ENCODE data around the gene PLXNA4.

Gene PLXNA4

DNA sequence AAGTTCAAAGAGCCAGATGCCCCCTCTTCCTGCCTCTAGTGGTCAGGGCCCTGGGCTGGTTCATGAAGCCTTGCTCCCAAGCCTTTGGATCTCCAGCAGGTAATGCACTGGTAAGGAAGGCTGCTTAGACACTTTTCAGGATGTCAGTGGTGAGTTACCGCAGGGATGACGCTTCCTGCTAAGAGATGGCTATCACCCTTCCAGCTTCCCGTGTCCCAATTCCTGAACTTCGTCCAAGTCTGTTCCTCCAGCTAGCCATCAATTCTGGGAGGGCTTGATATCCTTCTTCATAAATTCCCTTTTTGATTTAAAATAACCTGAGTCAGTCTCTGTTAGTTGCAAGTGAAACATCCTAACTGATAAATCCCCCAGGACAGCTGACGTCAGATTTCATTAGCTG lies 221.2 kb downstream of the PLXNA4 start:
- DNase-seq (ENCODE audit: low spot score), result no peak

DNA sequence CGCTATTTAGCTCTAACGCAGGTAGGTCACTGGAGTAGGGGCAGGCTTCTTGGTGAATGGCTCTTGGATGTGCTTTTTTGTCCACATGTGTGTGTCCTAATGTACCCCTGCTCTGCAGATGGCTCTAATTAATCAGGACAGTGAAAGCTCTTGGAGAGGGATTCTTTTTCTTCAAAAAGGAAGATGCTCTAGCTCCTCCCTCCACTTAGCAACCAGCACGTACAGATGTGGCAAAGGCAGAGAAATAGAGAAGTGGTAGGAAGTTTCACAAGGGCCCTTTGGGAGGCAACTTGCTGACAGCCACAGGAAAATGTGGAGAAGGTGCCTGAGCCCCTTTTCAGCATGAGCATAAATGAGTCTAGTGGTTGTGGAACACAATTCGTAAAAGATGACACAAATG lies 221.7 kb downstream of the PLXNA4 start:
- no peak for DNase-seq (ENCODE audit: low spot score)

DNA sequence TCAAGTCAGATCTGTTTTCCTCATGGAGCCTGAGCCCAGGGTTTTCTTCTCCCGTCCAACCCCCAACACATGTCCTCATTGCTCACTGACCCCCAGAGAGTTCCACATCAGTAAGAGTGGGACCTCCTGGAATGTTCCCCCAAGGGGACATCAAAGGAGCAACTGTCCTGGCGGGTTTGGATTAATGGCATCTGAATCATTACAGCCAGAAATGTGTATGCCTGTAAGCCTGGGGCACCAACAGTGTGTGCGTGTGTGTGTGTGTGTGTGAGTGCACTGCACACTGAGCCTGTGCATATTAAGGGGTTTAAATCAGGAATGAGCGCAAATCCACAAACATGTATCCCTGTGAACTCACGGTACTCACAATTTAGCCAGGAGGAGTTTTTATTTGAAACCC lies 222.3 kb downstream of the PLXNA4 start:
- DNase-seq (ENCODE audit: low spot score), result no peak

DNA sequence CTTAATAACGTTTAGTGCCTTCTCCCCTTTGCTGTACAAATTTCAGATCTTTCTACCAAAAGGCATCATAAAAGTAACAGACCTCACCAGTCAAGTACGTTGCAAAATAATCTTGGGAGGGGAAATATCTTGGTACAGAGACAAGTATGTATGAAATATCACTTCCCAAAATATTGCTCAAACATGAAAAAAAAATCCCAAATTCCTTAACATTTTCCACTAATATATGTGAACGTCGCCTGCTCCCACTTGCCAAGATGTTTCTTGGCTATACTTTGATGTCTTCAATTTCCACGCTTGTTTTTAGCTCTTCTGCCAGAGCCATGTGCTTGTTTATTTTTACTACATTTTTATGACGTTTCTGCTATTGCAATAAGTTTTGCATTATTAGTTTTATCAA lies 223.5 kb downstream of the PLXNA4 start:
- no peak for DNase-seq (ENCODE audit: low spot score)

DNA sequence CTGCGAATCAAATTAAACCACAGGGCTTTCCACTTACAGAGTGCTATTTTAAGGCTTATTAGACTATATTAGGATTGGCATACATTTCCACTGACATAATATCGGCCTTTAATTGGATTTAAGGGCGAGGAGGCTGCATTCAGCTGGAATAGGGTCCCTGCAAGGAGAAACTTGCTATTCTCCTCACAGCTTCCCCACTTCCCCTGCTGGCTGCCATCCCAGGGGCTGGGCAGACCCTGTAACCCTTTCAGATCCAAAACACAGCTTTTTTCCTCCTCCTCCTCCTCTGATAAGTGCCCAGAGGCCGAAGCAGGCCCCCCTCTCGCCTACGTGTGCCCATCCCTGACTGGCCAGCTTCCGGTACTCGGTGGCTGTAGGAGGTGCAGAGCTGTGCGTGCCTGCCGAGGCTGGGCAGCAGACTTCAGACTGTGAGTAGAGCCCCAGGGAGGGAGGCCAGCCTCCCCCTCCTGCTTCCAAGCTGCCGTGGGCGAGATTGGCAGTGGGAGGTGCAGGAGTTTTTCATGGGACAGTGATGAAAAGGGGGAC lies 224.2 kb downstream of the PLXNA4 start:
- DNase-seq (ENCODE audit: low spot score), result no peak

DNA sequence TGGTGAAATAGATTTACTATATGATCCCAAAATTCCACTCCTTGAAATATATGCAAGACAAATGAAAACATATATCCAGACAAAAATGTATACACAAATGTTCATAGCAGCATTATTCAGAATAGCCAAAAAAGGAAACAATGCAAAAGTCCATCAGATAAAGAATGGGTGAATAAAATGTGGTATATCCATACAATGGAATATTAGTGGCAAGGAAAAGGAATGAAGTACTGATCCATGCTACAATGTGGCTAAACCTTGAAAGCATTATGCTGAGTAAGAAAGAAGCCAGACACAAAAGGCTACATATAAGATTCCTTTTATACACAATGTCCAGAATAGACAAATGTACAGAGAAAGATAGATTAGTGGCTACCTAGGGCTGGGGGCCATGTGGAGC lies 225.5 kb downstream of the PLXNA4 start:
- no peak for DNase-seq (ENCODE audit: low spot score)

DNA sequence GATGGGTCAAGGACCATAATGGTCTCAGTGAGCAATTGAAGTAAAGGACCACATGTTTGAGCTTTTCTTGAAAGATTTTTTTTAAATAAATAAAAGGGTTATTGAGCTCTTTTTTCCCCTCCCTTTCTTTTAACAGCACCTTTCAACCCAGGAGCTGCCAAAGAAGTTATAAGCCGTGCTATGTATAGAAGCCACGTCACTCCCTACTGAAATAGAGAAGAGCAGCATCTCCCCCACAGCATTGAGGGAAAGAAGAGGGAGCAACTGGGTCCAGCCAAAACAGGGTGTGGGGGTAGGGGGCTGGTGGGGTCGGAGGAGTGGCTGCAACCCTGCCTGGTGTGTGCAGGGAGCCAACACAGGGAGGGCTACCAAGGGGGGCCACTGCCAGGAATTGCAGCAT lies 227.2 kb downstream of the PLXNA4 start:
- no peak for DNase-seq (ENCODE audit: low spot score)

DNA sequence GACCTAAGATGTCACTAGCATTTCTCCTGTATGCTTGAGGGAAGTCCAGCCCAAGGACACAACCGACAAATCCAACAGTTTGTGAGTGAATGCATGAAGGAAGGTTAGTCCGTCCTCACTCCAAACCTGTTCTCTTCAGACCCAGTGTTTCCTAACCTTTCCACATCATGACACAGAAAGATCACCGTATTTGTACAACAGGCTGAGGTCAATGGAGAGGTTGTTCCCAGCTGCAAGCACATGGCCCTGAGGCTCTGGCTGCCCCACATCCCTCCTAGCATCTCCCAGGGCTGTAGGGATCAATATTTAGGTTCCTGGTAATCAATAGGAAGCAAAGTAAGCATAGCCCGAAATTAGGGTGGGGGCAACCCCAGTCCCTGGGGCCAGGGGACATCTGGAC lies 227.9 kb downstream of the PLXNA4 start:
- DNase-seq (ENCODE audit: low spot score), result no peak

DNA sequence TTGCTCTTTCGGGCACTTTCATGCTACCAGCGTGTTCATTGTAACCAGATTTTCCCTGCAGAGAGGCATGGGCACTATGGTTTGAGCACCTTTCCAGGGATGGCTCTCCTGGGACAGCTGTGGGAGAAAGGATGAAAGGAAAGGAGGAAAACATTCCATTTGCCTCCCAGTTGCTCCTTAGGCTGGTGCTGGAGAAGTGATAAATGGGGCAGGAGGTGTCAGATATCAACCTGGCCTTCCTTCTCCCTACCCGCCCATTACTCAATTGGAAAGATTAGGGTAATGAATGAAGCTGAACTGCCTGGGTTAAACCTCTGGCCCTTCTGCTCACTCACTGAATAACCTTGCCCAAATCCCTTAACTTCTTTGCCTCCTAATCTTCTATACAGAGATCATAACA lies 228.4 kb downstream of the PLXNA4 start:
- no peak for DNase-seq (ENCODE audit: low spot score)

DNA sequence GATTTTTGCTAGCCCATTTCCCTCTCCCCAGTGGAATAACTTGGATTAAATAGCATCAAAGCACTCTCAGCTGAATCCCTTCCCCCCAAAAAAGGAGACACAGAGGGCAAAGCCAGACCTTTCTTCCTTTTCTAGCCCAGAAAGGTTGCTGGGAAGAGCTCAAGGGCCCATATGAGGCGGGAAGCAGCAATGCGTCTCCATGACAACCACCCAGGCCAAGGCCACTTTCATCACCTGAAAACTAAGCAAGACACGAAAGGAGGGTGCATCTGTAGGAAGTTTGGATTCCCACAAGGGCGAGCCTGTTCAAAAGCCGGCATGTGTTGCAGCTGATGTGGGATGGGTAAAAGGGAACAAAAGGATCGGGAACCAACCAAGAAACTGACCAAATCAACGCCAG lies 229.1 kb downstream of the PLXNA4 start:
- no peak for DNase-seq (ENCODE audit: low spot score)

DNA sequence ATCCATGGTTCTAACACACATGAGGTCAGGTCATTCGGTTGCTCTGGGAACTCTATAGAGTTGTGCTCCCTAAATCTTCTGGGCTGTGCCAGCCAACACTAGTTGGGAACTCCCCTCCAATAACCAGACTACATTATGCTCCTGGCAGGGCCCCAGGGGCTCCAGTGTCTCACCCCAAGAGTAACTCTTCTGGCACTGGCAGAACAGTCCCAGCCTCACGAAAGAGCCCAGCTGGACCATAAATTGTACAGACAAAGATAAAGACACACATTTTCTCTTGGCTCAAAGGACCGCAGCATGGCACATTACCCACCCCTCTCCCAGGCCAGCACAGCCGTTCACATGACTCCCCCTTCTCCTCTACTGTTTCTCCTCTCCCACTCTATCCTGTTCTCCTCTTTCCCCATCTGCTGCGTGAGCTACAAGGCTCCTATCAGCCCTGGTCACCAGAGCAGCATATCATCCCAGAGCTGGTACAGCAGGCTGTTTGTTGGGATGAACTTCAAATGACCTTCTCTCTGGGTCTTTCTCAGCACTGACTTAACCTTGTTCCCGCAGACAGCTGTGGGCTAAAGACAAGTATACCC lies 230.6 kb downstream of the PLXNA4 start:
- no peak for DNase-seq (ENCODE audit: low spot score)

DNA sequence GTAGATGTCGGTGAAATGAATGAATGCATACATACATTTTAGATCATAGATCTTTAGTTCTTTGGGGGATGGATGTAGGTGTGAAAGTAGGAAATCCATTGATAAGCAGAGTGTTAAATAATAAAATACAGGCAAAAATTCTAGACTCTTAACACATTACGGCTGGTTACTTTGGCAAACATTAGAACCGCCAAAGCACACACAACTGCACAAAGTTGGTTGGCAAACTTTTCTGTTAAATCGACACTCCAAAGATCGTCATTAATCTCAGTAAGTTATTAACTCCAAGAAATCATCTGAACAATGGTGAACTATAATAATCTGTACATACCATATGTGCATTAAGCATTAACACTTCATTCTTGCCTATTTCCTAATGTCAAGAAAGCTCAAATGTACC lies 231.2 kb downstream of the PLXNA4 start:
- DNase-seq (ENCODE audit: low spot score), result no peak

DNA sequence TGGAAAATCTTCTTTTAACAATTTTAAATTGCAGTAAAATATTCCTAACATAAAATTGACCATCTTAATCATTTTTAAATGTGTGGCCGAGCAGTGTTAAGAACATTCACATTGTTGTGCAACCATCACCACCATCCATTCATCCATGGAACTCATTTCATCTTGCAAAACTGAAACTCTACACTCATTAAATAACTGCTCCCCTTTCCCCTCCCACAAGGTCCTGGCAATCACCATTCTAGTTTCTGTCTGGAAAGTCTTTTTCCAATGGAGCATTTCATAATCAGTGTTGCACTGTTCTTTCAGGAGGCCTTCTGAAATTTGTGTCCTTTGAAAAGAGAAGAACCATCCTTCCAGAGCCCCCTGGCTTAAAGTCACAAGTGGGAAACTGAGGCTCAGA lies 233.1 kb downstream of the PLXNA4 start:
- no peak for DNase-seq (ENCODE audit: low spot score)

DNA sequence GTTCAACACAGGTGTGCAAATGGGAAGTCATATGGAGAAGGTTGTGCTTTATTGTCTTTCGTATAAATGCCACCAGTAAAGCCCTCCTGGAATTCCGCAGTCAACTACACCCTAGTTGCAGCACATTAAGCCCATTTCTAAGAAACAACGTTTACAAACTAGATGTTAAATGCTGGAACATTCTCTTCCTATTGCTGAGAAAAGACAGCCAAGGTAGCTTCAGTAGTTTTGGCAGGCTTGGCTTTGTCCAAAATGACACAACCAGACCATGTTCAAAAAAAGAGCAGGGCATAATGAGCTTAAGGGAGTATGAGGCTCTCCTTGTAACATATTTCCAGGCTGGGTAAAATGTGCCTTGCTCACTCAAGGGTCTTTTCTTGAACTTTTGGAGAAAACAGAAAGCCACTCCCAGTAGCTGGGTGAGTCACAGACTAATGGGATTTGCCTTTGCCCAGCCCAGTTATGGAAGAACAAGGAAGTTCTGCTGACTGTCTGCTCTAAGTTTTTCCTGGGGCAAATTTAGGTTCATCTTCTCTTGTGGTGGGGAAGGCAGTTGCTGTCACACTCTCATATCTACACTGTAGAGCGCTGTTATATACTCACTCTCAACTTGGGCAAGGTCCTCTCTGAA lies 238.7 kb downstream of the PLXNA4 start:
- no peak for DNase-seq (ENCODE audit: low spot score)

DNA sequence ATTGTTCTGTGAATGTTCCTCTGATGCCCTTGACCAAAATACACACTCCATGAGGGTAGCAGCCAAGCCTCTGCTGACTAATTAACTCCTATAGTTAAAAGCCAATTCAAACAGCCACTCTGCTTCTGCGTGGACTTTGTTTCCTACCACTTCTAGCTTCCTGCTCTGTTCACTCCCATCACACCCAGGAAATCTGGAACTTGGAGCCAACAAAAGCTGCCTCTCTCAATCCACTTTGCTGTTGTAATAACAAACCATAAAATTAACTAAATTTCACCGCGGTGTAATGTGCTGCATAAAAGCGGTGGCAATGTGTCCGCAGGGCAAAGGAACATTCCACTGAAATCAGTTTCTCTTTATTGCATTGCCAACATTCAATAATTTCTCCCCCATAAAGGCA lies 239.5 kb downstream of the PLXNA4 start:
- no peak for DNase-seq (ENCODE audit: low spot score)

DNA sequence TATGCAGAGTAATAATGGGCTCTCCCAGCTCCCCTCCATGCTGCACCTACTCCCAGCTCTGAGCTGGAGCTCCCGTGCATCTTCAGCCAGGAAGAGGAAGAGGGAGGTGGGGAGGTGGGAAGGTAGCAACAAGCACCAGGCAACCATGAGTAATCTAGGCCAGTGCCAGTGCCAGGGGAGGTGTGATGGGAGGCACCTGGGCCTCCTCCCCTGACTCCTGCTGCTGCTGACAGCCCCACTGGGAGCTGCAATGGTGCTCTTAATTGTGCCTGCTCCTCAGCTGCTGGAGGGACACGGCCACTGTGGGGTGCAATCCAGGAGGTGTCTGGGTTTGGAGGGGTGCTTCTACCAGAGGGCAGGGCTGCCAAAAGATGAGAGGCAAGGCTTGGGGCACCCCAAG lies 243.0 kb downstream of the PLXNA4 start:
- DNase-seq (ENCODE audit: low spot score), result no peak

DNA sequence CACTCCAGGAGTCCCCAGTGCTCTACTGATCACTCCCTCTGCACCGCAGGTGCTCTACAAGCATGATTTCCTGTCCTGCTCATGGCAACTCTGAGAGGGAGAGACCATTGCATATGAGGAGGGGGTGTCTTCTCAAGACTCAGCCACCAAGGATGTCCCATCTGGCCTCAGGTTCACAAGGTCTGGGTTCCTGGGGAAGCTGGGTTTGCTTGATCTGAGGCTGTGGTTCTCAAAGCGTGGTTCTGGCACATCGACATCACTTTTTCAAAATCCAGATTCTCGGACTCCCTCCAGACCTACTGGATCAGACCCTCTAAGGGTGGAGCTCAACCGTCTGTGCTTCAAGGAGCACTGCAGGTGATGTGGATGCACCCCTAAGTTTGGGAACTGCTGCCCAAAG lies 247.5 kb downstream of the PLXNA4 start:
- no peak for DNase-seq (ENCODE audit: low spot score)

DNA sequence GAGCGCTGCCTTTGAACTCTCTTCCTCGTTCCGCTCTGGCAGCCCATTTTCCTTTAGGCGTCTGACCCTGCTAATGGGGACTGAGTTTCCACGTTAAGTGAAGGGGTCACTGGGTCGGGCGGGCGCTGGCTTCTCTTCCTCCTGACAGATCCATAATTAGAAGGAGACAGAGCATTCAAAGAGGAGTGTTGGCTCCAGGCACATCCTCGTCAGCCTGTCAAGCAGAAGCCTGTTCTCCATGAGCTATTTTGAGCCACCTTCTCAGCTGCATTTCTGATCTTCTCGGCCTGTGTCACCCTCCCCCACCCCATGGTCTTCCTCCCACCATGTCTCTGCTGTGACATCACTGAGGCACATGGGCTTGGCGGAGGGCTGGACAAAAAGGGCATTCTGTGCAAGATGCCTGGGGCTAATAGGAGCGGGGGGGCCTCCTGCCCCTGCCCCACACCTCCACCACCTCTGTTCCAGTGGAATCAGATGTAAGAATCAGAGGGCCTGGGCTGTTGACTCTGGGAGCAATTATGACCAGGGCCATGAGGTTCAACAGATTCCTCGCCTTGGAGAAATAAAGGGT lies 248.1 kb downstream of the PLXNA4 start:
- DNase-seq (ENCODE audit: low spot score), result no peak

DNA sequence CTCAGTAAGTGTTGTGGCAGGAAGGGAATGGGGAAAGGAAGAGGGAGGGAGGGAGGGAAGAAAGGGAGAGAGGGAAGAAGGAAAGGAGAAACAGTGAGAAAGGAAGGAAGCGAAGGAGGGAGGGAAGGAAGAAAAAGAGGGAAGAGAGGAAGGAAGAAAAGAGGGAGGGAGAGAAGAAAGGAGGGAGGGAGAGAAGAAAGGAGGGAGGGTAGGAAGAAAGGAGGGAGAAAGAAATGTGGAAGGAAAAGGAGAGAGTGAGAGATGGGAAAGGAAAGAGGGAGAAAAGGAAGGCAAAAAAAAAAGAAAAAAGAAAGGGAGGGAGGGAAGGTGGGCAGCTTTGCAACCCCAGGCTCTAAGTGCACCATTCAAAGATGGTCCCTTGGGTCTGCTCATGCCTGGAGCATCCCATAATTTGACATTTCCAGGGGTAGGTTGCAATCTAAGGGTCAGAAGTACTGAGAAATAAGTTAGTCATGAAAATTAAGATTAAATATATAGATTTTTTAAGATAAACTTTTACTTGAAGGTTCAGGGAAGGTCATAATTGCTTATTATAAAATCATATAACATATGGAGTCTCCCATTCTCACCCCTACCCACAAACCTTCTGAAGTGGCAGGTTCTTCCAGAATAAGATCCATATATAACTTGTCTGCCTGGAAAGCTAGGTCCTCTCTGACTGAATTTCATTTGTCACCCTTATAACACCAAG lies 249.2 kb downstream of the PLXNA4 start:
- no peak for DNase-seq (ENCODE audit: low spot score)

DNA sequence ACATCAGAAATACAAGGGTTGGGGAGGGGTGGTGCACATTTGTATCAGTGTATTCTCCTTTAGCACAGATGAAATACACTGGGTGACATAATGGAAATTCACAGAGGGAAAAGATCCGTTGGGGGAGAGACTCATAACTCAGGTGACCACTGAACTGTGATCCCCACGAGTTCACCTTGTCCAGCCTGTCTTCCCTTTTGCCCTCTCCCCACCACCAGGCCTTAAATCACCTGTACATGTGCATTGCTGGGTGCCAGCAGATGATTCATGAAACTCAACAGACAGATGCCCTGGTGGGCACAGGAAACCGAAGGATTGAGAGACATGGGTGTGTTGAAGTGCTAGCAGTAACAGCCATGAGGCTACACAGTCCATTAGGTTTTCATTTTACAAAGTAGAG lies 253.3 kb downstream of the PLXNA4 start:
- no peak for DNase-seq (ENCODE audit: low spot score)

DNA sequence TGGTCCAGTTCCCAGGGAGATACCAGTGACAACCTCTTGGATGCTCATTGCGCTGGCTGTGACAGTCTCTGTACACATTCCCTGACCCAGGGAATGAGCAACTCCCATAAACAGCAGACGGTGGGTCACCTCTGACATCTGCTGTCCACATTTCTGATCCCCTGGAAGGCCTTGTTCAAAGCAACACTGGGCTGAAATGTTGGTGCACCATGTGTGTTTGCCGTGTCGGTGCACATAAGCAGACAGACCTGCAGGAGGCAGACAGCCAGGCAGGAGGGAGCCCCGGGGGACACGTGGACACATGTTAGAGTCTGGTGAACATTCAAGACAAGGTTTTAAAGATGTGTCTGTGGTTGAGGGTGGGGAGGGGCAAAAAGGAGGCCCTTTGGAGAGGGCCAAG lies 254.9 kb downstream of the PLXNA4 start:
- DNase-seq (ENCODE audit: low spot score), result no peak

DNA sequence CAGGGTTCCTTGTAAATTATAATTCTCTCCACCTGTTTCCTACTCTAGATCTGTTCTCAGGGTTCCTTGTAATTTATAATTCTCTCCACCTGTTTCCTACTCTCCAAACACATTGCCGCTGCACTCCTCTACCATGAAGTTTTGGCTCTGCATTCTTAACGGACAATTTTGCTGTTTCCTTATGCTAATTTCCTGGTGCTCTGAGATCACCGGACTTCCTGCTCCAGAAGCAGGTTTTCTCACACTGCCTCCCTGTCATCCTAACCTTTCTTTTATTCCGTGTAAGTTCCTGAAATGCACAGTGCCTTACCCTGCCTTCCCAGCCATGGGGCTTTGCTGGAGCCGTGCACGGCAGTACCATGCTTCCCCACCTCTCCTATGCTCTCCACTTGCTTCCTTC lies 256.8 kb downstream of the PLXNA4 start:
- DNase-seq (ENCODE audit: low spot score), result no peak

All from germinal center (tissue), 1 donor.